HG03432 (cell line): ENCODE measurements around the gene TMIE.

ENCODE experiments used
- ATAC-seq: cut with Tn5 transposase; IDR thresholded peaks from one replicate; pipeline ENCODE4 v1.9.1; 2021; ENCODE audit warnings: mild to moderate bottlenecking, moderate library complexity; ENCODE audit not compliant: unreplicated experiment

The TMIE gene

GRCh38 chr3:46701181-46701939, at the start of gene TMIE:
TSS of gene TMIE (plus strand) at chr3:46701392. CDS start at chr3:46701488, 96 bp downstream.
- ATAC-seq: no peak

- no peak for ATAC-seq
These were observed 45.9 kb upstream of the TMIE start for GRCh38 chr3:46655271-46655670.

GRCh38 chr3:46656778-46657556, 44.2 kb upstream of the TMIE start:
- ATAC-seq: no peak

- ATAC-seq: no peak
These were observed 41.9 kb upstream of the TMIE start for GRCh38 chr3:46659285-46659684.

GRCh38 chr3:46660003-46660402, 41.2 kb upstream of the TMIE start:
- no peak for ATAC-seq

GRCh38 chr3:46660543-46661523, 40.4 kb upstream of the TMIE start:
- no peak for ATAC-seq

- ATAC-seq: no peak
These were observed 39.1 kb upstream of the TMIE start for GRCh38 chr3:46661776-46662766.

GRCh38 chr3:46662771-46663551, 38.2 kb upstream of the TMIE start:
- no peak for ATAC-seq

GRCh38 chr3:46663591-46664135, 37.5 kb upstream of the TMIE start:
- no peak for ATAC-seq

- ATAC-seq: no peak
These were observed 36.8 kb upstream of the TMIE start for GRCh38 chr3:46664188-46664970.

- no peak for ATAC-seq
These were observed 36.0 kb upstream of the TMIE start for GRCh38 chr3:46664971-46665762.

- ATAC-seq: no peak
These were observed 35.3 kb upstream of the TMIE start for GRCh38 chr3:46665763-46666452.

GRCh38 chr3:46666453-46666845, 34.7 kb upstream of the TMIE start:
- no peak for ATAC-seq

GRCh38 chr3:46667061-46667621, 34.1 kb upstream of the TMIE start:
- ATAC-seq: no peak

- no peak for ATAC-seq
These were observed 33.5 kb upstream of the TMIE start for GRCh38 chr3:46667657-46668056.

GRCh38 chr3:46668116-46668515, 33.1 kb upstream of the TMIE start:
- no peak for ATAC-seq
